G401.6 (cell line): Measurements from ENCODE around the gene HOXA4.

Source experiments
- FAIRE-seq: peaks from 2 replicates; lab custom pipeline; 2012; peaks lifted over from hg19 to GRCh38; lab: Jason Lieb, UNC

Gene HOXA4

GRCh38 chr7:27116031-27116961 lies 14.3 kb downstream of the HOXA4 start:
- FAIRE-seq: peak; percentile 83

GRCh38 chr7:27115221-27116026 lies 15.1 kb downstream of the HOXA4 start:
- peak; percentile 98 for FAIRE-seq

- FAIRE-seq: no peak
Measured at GRCh38 chr7:27114881-27115220, 15.7 kb downstream of the HOXA4 start.

- FAIRE-seq: peak; percentile 96
Measured at GRCh38 chr7:27113991-27114769, 16.4 kb downstream of the HOXA4 start.

- peak; percentile 70 for FAIRE-seq
Measured at GRCh38 chr7:27112955-27113949, 17.3 kb downstream of the HOXA4 start.

- no peak for FAIRE-seq
Measured at GRCh38 chr7:27112361-27112760, 18.2 kb downstream of the HOXA4 start.

- peak; percentile 98 for FAIRE-seq
Measured at GRCh38 chr7:27111751-27112277, 18.7 kb downstream of the HOXA4 start.

GRCh38 chr7:27111042-27111750 lies 19.4 kb downstream of the HOXA4 start:
- no peak for FAIRE-seq

- FAIRE-seq: peak; percentile 78
Measured at GRCh38 chr7:27110186-27111031, 20.1 kb downstream of the HOXA4 start.

- FAIRE-seq: no peak
Measured at GRCh38 chr7:27109466-27110185, 20.9 kb downstream of the HOXA4 start.

GRCh38 chr7:27108390-27109127 lies 22.0 kb downstream of the HOXA4 start:
- peak; percentile 51 for FAIRE-seq

GRCh38 chr7:27107391-27108381 lies 22.9 kb downstream of the HOXA4 start:
- FAIRE-seq: no peak

- peak; percentile 80 for FAIRE-seq
Measured at GRCh38 chr7:27106901-27107240, 23.7 kb downstream of the HOXA4 start.

GRCh38 chr7:27106181-27106900 lies 24.2 kb downstream of the HOXA4 start:
- peak; percentile 85 for FAIRE-seq

GRCh38 chr7:27105301-27106031 lies 25.1 kb downstream of the HOXA4 start:
- FAIRE-seq: no peak
